Stimulated activated CD8-positive, alpha-beta memory T cell treated with anti-CD3 and anti-CD28 coated beads, Interleukin-15, amount 100 ng/mL, for 1 hour (primary cell): ENCODE results near the gene MGAT1.
"Not testable (repeated sequence)": the region's sequence is repeated elsewhere in the genome, so short reads cannot be mapped to it uniquely, and the experiment has no call there.

ENCODE experiments used
- DNase-seq: peaks from one replicate; pipeline ENCODE4 v3.0.0-alpha.2; 2020; ENCODE audit warnings: low read depth

Gene MGAT1

DNA sequence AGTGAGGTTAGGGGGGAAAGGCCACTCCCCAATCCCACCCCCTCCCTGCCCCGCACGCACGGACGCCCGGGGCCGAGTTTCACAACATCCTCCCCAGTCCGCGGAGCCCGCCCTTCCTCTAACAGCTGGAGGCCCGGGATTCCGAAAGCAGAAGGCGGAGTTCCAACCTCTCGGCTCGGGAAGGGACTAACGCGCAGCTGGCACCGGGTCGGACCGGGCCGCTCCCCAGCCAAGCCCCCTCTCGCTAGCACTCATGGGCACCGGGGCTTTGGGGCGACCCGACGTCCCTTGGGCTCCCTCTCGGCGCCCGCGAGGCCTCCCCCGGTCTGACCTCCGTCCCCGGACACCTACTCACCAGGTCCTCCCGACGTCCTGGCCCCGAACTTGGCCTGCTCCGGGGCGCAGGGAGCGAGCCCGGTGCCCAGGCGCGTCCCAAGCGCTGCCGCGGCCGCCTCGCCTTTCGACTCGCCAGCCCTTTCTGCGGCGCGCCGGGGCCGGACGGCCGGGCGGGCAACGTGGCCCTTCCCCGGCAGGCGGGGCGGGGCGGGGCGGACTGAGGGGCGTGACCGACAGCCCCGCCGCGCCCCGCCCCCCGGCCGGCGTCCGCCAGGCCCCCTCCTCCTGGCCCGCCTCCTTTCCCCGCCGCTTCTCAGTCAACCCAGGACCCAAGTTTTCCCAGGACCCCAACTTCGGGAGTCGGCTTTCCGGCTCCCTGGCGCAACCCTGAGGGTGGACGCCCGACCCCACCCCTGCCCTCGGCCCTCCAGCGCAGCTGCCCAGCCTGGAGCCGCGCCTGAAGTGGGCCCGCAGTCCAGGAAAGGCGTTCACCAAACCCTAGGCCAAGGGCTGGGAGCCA, at the start of gene MGAT1:
MGAT1 (minus strand) TSS at position 482 of the 856 bp plus-strand sequence. CDS start 9,835 bp downstream, outside the sequence.
- peak; percentile 62 for DNase-seq

DNA sequence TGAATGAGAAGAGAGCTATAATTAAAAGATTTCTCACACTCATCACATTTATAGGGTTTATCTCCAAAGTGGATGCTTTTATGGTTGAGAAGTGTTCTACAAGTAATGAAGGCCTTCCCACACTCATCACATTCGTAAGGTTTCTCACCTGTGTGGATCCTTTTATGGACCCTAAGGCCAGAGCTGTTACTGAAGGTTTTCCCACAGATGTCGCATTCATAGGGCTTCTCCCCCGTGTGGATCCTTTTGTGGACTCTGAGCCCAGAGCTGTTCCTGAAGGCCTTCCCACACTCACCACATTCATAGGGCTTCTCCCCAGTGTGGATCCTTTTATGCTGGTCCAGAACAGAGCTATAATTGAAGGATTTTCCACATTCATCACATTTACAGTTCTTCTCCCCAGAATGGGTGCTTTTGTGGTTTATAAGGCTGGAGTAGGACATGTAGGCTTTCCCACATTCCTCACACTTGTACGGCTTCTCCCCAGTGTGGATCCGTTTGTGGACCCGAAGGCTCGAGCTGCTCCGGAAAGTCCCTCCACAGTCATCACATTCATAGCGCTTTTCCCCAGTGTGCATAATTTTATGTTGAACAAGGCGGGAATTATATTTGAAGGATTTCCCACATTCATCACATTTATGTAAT, 48.0 kb upstream of the MGAT1 start:
- no peak for DNase-seq

DNA sequence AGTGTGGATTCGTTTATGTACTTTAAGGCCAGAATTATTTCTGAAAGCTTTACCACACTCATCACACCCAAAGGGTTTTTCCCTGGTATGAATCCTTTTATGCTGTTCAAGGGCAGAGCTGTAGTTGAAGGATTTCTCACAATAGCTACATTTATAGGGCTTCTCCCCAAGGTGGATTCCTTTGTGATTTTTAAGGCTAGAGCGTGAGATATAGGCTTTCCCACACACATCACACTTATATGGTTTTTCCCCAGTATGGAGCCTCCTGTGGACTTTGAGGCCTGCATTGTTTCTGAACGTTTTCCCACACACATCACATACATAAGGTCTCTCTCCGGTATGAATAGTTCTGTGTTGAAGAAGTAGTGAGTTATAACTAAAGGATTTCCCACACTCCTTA, 47.2 kb upstream of the MGAT1 start:
- no peak for DNase-seq

DNA sequence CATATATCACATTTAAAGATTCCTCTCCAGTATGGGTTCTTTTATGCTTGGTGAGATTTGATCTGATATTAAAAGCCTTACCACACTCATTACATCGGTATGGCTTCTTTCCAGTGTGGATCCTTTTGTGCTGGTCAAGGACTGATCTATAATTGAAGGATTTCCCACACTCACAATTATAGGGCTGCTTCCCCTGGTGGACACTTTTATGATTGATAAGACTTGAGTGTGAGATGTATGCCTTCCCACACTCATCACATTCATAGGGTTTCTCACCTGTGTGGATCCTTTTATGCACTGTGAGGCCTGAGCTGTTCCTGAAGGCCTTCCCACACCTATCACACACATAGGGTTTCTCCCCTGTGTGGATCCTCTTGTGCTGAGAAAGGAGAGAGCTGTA, 46.3 kb upstream of the MGAT1 start:
- no peak for DNase-seq

DNA sequence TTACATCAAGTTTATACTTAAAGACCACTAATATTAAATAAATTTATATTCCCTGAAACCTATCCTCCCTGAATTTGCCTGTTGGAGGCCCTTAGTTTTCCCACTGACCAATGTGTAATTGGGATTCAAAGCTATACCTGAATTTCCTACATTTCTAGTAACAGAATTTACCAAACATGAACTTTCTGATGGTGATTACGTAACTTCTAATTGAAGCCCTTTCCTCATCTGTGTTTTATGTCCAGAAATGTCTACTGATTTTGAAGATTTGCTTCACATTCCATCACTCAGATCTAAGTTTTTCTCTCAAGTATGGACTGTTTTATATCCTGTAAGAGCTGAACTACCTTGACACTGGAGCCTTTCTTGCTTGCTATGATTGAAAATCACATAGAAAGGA, 45.7 kb upstream of the MGAT1 start:
- no peak for DNase-seq

DNA sequence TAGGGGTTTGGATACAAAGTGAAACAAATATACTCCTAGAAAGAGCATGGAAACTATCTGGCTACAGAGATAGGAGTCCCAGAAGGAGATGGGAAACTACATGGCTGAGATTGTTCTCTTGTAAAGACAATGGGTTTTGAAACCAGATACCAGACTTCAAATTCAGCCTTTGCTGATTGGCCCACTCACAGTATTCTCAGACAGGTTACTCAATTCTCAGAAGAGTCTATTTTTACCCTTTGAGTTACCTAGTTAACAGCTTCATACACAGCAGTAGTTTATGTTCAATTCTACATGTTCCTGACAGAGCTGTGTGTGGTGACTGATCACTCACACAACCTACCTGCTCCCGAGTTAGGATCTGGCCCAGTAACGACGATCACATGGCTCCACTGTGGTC, 44.4 kb upstream of the MGAT1 start:
- DNase-seq: no peak

DNA sequence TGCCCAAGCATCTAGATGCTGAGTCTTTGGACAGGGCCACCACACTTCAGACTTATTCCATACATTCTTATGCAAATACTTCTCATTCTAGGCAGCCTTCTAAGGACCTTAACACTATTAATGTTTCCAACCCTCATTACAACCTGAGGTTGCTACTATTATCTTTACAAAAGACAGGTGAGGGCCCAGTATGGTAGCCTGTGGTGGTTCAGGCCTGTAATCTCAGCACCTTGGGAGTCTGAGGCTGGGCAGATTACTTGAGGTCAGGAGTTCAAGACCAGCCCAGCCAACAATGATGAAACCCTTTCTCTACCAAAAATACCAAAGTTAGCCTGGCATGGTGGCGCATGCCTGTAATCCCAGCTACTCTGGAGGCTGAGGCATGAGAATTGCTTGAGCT, 42.3 kb upstream of the MGAT1 start:
- DNase-seq: no peak

DNA sequence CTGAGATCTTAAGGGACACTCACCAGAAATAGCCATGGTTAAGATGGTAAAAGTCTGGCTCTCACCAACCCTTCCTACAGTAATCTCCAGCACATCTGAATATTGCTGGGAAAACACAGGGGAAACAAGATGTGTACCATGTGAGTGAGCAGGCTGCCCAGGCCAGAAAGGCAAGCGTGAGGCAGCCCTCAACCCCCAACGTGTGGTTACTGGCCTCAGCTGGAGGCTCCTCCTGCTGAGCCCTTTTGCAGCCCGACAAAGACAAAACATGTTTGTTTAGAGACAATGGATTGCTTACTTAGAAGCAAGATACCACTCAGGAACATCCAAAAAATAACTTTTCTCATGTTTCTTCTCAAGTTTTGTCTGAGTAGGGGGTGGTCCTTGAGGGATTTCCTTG, 41.8 kb upstream of the MGAT1 start:
- no peak for DNase-seq

DNA sequence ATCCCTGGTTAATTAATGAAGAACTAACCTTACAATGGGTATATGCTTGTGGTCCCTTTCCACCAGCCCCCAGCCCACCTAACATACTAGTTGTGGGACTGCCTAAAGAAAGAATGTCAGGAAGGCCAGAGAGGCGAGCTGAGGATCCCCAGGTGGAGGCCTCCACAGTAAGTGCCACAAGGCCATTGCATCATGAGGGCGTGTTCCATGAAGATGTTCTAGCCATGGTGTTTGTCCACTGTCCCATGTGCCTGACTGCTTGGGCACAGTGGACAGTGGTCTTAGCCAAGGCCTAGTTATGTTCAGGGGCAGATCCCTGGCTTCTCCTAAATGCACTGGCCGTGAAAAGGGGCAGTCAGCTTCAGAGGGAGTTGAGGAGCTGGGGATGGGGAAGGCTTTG, 37.3 kb upstream of the MGAT1 start:
- DNase-seq: no peak

DNA sequence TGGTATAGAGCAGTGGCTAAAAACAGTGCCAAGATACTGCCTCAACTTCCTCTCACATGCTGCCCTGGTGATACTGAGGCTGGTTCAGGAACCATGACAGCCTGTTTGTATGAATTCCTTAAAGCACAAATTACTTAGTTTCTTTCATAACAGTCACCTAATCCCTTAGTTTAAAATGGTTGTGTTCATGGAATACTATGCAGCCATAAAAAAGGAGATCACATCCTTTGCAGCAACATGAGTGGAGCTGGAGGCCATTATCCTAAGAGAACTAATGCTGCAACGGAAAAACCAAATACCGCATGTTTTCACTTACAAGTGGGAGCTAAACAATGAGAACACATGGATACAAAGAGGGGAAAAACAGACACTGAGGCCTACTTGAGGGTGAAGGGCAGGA, 36.6 kb upstream of the MGAT1 start:
- no peak for DNase-seq

DNA sequence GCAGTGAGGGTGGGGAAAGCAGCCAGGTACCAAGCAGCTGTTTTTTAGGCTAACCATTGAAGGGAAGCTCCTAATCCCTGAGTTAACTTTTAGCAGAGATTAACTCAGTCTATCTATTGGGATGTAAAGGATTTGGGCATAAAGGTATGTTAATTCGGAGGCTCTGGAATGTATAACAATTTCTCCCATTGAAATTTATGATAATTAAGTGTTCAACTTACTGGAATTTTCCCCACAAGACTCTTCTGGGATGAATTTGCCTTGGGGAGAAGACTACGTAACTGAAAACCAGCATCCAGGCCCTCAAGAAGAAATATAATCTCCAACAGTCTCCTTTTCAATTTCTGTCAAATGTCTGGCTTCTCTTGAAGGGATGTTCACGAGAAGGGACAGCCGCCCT, 34.9 kb upstream of the MGAT1 start:
- DNase-seq: no peak

DNA sequence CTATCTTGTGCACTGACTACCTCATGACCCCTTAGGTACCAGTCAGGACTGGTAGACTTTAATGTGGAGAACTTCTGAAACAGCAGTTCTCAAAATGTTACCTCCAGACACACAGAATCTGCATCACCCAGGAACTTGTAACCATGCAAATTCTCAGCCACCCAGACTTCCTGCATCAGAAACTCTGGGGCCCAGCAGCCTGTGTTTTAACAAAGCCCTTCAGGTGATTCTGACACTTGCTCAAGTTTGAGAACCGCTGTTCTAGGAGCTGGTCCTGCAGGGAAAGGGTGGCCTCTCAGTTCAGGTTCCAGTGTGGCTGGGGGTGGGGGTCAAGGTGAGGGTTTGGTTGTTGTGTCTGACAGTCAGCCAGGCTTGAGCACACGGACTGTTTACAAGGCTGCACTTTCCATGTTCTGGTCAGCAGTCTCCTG, 30.0 kb upstream of the MGAT1 start:
- no peak for DNase-seq

DNA sequence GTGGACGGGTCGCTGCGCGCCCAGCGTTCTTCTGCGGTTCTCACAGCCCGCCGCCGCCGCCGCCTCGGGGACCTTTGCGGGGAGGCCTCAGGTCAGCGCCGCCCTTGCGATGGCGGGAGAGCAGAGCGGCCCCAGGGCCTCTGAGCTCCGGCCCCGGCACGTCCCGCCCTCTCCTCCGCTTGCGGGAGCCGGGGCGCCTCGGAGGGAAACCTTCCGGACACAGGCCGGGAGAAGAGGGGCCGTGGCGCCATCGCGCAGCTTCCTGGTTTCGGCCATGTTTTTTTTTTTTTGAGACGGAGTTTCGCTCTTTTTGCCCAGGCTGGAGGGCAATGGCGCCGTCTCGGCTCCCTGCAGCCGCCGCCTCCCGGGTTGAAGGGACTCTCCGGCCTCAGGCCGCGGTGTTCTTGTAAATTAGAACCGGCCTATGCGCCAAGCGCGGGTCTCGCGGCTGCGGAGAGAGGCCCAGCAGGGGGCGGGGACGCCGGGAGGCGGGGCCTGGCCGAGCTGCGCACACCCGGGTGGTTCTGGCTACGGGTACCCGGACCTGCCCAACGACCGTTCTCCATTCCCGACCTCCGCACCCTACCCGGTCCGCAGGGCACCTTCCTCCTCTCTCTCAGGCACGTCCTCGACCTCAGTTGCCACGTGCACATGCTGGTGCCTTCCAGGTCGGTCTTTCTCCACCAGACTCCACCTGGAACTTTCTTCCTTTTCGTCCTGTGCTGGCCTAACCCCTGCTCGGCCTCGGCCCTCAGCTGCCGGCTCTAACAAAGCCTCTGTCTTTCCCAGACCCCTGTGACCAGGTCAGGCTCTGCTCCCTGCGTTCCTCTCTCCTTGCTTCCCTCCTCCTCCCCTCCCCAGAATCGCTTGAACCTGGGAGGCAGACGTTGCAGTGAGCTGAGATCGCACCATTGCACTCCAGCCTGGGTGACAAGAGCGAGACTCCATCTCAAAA, 28.8 kb upstream of the MGAT1 start:
- DNase-seq: peak; percentile 54

DNA sequence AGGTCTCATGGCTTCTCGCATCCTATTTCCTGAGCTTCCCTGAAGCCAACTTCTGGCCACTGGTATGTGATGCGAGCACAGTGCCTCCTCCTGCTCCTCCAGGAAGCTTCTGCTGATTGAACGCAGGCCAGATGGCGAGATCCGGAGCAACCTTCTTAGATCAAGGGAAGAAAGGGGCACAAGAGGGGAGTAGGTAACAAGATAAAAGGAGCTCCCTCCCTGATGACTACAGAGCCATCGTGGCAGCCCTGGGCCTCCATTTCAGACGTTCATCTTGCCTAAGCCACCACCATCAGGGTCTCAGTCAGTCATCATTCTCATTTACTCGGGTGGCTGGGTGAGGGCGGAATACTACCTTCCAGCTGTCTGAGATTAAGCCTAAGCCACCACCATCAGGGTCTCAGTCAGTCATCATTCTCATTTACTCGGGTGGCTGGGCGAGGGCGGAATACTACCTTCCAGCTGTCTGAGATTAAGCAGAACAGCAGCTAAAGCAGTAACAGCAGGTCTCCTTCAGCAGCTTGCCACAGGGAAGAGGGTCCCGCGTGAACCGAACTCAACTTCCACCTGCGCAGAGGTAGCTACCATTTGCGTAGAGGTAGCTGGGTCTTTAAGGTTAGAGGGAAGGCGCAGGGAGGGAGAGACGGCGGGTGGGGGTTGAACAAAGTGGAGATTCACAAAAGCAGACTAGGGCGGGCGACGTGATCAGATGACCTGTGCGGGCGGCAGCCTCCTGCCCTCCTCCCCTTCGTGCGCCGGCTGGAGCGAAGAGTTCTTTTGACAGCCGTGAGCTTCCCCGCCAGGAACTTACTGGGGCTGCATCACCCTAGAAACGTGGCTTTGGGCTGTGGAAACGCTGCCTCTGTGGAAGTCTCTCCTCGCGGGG, 27.9 kb upstream of the MGAT1 start:
- DNase-seq: peak; percentile 44

DNA sequence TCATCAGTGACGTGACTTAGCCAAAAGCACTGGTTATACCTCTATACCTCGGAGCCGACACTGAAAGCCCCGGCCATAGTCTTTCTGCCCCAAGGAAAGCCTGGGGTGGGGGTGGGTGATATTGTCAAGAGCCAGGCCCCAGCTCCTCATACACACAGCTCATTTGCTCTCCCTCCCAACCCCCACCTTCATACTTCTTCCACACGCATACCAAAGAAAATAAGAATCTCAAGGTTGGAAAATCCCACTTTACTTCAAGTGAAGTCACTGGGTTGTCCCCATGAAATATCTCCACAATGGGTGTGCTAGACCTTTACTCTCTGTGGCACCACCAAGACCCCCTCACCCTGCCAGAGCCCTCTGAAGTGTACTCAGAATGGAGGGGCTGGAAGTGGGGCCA, 27.1 kb upstream of the MGAT1 start:
- DNase-seq: no peak

DNA sequence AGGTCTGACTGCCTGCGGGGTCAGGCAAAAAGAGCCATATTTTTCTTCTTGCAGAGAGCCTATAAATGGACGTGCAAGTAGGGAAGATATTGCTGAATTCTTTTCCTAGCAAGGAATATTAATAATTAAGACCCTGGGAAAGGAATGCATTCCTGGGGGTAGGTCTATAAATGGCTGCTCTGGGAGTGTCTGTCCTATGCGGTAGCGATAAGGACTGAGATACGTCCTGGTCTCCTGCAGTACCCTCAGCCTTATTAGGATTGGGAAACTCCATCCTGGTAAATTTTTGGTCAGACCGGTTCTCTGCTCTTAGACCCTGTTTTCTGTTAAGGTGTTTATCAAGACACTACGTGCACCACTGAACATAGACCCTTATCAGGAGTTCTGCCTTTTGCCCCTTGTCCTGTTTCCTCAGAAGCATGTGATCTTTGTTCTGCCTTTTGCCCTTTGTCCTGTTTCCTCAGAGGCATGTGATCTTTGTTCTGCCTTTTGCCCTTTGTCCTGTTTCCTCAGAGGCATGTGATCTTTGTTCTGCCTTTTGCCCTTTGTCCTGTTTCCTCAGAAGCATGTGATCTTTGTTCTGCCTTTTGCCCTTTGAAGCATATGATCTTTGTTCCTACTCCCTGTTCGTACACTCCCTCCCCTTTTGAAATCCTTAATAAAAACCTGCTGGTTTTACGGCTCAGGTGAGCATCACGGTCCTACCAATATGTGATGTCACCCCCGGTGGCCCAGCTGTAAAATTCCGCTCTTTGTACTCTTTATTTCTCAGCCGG, 26.3 kb upstream of the MGAT1 start:
- not testable (repeated sequence) for DNase-seq

DNA sequence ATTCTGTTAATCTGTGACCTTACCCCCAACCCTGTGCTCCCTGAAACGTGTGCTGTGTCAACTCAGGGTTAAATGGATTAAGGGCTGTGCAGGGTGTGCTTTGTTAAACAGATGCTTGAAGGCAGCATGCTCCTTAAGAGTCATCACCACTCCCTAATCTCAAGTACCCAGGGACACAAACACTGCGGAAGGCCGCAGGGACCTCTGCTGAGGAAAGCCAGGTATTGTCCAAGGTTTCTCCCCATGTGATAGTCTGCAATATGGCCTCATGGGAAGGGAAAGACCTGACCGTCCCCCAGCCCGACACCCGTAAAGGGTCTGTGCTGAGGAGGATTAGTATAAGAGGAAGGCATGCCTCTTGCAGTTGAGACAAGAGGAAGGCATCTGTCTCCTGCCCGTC, 24.8 kb upstream of the MGAT1 start:
- DNase-seq: not testable (repeated sequence)

DNA sequence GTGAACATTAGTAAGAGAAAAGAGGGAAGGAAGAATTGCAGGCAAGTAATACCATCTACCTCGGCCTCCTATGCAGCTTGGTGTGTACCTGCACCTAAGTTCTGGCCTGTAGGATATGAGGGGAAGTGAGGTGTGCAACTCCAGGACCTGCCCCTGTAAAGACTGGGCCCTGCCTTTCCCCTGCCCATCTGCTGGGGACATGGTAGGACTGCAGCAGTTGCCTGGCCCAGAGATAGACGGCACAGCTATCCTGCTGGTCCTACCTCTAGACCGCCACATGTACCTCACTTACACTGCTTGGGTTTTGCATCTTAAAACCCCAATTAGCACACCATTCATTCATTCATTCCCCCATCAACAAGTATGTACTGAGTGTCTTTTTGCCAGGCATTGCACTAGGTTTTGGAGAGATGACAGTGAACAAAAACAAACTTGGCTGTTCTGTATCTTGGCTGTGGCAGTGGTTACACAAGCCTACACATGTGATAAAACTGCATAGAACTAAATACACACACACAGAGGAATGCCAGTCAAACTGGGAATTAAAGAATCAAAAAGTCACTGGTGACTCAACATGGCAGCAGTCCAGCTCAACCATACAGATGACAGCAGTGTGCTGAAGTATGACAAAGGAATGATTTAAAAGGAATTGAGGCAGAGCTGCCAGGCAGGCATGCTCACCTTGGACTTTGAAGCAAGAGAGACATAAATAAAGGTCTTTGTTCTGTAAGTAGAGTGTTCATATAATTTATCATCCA, 23.3 kb upstream of the MGAT1 start:
- no peak for DNase-seq

DNA sequence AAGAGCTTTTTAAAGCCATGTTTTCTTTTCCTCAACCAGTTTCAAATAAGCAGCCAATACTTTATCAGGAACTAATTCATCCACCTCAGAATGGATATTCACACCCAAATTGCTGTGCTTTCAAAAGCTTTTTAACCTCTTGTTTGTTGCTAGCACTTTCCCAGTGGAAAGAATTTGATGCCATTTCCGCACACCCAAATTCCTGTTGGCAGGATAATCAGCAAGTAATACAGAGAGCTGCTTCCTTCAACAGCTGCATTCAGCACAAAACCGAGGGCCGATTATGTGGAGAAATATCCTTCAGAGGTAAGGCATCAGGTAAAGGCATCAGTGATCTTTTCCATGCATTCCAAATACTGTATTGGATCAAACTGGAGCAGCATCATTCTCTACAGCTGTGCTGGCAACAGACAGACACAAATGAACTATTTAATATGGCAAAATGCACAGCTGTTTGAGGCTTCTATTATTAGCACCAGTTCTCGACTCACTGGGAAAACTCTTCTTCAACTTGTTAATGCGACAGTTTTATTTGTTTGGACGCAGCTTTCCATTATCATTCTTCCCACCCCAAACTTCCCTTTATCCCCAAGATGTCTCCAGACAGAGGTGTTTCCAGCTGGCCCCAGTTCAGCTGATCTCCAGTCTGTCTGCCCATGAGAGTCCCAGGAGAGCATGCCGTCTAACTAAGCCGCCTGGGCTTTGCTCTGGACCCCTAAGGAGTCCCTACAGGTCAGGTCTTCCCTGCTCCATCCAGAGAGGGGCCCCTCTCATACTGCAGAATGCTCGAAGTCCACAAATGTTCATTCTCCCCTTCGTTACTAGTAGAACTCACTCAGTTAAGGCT, 22.2 kb upstream of the MGAT1 start:
- DNase-seq: no peak
